Mesenteric fat pad (tissue), 1 donor: ENCODE results near the gene PTOV1. TPM values are rescaled to one million over a fixed set of nuclear protein-coding genes. Genes with fewer than 3 reads are reported as not detected.
A peak's percentile ranks its signal among the peaks of the same experiment; 100 is the strongest.

ENCODE experiments used
- DNase-seq: peaks from one replicate; pipeline ENCODE4 v3.0.0-alpha.2; 2020; ENCODE audit warnings: low spot score
- total RNA-seq: library from RNA; stranded (reverse); fragmentation: NEBNext Ultra II Directional; extraction: Animal tissue kit (Norgen Biotek cat#: 25700); gene quantifications from one replicate; pipeline ENCODE4 v1.2.1, GENCODE V29; 2021
- donor health status: DM: yes; HTN: yes; CAD: no.

Gene PTOV1
- total RNA-seq, 1 donor from 2014 or later, result 99.4 TPM

DNA sequence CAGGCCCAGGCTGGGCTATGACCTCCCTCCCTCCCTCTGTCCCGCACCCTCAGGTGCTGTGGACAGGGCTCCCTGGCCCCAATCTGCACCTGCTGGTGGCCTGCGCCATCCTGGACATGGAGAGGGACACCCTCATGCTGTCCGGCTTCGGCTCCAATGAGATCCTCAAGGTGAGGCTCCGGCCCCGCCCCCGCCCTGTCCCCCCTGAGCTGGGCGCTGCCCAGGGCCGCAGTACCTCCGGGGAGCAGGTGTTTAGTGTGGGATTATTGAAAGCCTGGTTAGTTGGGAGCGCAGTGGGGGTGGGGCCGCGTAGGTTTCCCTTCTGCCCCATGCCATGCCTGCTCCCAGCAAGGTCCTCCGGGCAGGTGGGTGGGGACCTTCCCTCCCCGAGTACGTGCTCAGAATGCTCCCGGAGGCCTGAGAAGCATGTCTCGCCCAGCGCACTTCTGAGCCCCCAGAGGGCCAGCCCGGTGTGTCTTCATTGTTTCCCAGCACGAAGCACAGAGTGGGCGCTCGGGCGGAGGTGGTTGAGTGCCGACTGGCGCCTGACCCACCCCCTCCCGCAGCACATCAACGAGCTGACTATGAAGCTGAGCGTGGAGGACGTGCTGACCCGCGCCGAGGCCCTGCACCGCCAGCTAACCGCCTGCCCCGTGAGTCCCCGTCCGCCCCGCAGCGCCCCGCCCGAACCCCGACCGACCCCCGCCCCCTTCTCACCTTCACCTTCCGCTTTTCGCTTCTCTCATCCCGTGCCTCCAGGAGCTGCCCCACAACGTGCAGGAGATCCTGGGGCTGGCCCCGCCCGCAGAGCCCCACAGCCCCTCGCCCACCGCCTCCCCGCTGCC, 36.9 kb downstream of the PTOV1 start:
- DNase-seq, result no peak

DNA sequence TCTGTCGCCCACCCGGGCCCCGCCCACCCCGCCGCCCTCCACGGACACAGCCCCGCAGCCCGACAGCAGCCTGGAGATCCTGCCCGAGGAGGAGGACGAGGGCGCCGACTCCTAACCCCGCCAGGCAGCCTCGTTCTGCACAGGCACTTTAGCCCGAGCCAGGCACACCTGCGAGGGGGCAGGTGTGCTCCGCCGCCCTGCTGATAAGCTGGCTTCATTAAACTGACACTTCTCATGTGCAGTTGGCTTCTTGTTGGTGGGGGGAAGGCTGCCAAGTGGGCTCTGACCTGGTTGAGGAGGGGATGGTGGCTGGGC, 37.5 kb downstream of the PTOV1 start:
- no peak for DNase-seq

DNA sequence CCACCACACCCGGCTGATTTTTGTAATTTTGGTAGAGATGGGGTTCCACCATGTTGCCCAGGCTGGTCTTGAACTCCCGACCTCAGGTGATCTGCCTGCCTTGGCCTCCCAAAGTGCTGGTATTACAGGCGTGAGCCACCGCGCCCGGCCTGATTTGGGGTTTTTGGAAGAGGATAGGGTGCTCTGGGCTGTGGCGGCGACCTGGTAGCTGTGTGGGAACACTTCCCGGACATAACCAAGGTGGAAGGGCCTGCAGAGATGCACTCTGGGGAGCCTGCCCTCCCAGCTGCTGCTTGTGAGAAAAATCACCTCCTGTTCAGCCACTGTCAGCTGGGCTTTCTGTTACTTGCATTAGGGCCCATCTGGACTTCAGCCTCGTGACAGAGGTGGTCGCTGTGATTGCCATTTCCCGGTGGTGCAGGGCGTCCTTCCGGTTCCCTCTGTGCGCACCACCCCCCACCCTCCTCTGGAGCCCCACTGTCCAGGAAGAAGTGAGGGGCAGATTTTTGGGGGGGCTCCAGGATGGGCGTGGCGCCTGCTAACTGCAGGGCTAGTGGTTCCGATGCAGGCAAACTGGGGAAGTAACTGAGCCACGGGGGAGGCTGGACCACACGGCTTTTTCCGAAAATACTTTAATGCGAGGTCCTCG, 38.2 kb downstream of the PTOV1 start:
- DNase-seq, result no peak

DNA sequence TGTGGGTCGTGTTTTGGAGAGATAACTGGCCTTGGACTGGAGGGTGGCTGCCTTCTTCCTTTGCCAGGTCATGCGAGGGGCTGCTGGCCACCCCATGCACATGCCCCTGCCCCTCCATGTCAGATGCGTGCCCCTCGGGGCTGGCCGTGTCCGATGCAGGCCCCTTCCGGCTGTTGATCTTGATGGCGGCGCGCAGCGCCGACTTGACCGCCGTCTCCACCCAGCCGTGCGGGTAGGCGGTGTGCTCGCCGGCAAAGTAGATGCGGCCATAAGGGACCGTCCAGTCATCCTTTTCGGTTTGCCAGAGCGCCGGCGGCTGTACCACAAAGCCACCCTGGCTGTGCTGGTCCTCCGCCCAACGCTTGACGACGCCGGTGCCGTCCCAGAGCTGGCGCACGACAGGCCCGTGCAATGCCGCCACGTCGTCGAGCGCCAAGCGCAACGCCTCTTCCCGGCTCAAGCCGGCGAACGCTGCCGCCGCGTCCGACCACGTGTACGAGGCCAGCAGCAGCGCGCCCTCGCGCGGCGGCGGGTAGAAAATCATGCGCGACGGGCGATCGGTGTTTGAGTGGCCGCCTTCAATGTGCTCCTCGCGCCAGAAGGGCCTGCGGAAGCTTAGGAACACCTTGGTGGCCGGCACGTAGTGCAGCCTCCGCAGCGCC, 38.9 kb downstream of the PTOV1 start:
- peak; percentile 94 for DNase-seq

DNA sequence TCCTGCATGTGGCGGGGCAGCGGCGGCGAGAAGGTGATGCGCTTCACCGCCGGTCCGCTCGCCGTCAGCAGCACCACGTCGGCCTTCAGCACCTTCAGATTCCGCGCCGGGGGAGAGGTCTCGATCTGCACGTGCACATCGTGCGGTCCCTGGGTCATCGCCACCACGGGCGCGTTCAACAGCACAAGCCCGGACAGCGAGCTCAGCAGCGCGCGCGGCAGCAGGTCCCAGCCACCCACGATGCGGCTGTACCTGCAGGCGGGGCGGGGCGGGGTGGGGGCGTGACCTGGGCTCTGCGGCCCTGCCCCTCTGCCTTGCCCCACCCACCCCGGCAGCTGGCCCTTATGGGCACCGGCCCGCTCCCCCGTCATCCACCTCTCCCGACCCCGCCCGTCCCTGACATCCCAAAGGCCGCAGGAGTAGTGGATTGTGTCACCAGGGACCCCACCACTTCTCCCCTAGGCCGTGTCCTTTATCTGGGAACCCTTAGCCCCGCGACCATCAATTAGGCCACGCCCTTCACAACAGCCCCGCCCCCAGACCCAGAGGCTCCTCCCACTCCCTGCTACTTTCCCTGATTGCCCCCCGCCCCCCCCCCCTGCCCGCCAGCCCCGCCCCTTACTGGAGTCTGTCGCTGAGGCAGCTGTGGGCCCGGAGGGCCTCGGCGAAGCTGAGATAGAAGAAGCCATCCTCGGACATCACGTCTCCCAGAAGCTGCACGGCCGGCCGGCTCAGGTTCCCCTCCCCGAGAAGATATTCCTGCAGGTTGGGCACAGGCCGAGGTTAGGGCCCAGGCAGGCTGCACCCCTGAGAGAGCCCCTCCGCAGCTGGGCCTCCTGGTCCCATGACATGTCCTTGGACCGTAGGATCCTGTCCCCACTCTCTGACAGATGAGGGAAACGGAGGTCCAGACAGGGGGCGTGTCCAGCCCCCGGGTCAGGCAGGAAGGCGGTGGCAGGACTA, 39.7 kb downstream of the PTOV1 start:
- DNase-seq, result no peak

DNA sequence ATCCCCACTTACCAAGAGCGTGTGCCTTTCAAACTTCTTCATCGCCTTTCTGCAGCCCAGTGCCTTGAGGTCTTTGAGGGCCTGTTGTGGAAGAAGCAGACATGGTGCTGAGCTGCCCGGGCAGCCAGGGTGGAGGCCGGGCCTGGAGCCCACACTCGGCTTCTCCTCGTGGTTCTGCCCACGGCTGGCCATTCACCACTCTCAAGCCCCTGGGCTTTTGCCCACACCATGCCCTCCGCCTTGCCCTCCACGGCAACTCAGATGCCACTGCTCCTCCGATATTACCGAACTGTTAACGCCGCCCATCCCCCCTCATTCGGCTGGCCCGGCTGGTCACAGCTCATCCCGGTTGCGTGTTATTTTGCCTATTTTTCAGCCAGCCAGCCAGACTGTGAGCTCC, 40.4 kb downstream of the PTOV1 start:
- no peak for DNase-seq

DNA sequence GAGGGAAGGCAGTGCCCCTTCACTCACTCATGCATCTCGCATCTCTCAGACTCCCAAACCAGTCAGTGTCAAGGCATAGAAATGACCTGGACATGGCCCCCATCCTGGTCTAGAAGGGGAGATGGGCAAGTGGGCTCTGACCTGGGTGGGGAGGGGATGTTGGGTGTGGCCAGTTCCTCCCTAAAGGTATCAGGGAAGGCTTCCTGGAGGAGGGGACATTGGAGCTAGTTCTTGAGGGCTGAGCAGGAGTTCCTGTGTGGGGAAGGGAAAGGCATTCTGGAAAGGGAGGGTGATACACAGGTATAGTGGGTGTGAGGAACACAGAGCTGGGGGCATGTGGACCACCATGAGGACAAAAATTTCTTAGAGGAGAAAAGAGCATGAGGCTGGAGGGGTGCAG, 41.8 kb downstream of the PTOV1 start:
- no peak for DNase-seq

DNA sequence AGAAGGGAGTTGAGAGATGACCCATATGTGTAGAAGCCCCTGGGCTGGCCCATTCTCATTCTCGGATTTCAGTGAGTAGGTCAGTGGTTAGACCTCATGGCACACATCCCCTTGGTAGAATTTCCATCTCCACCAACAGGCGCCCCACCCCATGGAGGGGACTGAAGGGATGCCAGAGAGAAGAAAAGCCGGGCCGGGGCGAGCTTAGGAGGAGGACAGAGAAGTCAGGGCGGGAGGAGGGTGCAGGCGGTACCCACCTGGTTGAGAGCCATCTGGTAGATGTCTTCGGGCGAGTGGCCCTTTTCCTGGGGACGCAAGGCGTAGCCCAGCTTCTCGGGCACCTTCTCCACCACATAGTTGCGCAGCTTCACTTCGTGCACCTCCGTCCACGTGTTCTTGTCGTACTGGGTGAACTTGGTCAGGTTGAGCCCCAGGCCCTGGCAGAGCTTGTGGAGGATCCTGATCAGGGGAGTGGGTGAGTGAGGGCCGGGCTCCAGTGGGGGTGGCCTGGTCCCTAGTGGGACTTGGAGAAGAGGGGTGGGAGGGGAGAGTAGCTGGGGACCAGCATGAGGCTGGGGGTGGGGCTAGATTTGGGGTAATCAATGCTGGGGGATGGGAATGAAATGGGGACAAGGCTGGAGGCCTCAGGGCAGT, 43.2 kb downstream of the PTOV1 start:
- DNase-seq, result no peak

DNA sequence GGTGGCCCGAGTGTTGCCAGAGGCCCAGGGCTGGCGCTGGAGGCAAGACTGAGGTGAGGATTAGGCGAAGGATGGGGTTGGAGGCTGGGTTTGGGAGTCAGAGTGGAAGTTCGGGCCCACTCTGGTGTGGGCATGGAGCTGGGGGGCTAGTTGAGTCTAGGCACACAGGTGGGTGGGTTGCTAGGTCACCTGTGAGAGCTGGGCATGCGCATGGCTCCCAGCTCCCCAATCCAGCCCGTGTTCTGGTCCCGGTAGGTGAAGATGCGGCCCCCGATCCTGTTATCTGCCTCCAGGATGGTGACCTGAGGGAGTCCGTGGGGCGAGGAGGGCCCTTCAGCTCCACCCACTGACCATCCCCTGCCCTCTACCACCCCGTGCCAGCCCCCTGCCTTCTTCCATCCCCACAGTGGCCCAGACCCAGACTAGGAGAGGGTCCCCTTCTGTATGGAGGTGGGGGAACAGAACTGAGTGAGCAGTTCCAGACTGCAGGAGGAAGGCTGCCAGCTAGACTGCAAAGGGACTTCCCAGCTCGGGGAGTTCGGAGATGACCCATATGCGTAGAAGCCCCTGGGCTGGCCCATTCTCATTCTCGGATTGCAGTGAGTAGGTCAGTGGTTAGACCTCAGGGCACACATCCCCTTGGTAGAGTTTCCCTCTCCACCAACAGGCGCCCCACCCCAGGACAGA, 44.1 kb downstream of the PTOV1 start:
- DNase-seq, result no peak

DNA sequence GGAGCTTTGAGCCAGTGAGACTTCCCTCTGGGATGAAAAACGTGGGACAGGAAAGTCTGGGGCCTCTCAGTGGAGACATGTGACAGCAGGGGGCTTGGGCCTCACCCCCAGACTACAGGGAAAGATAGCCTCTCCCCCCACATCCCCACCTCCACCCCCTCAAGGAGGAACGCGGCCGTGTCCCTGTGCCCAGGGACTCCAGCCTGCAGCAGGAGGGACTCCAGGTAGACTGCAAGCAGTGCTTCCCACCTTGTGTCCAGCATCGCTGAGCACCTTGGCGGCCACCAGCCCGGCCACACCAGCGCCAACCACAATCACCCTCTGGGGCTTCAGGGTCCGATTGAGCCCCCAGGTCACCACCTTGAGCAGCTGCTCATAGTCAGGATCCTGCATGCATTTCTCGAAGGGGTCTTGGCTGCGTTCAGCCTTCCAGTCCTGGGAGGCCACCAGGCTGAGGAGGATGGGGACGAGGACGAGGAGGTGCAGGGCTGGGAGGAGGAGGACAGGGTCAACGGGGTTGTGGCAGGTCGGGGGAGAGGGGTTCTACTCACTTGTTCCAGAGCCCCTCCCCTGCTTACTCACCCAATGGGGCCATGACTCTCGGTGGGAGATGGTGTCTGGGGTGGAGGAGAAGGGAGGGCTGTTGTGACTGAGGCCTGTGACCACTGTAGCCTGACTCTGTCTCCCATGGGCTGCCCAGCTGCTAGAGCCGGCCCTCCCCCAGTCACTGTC, 44.8 kb downstream of the PTOV1 start:
- no peak for DNase-seq

DNA sequence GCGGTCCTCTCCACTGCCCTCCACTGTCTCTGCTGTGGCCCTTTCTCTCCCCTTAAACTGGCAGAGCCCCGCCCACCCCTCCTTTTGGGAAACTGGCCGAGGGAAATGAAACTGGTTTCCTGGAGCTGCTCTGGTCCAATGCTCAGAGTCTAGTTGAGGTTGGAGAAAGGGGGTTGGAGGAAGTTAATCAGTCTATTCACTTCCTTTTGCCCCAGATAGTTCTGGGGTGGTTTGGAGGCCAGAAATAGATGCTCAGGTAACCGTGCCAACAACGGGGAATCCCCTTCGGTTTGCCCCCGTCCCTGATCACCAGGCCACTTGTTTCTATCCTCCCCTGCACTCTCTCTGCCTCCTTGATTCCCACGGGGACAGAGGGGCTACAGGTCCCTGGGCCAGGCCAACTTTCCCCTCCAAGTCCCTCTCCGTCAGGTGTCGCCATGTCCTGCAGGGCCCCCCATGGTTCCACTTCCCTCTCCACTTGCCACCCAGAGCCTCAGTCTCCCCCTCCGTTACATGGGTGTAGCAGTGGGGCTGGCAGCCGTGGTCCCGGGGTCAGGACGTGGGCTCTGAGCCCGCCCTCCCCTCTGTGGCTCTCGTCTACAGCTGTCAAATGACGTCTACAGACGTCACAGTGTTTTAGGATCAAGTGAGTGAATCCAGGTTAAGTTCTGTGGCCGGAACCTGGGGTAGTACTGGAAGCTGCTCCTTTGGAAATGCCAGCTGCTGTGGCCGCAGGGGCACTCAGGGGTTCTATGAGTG, 46.1 kb downstream of the PTOV1 start, which contains the start of gene IL4I1:
Gene IL4I1, minus strand, starts transcription at position 25 of the 759 bp plus-strand sequence. CDS start 727 bp downstream, outside the sequence.
- no peak for DNase-seq

DNA sequence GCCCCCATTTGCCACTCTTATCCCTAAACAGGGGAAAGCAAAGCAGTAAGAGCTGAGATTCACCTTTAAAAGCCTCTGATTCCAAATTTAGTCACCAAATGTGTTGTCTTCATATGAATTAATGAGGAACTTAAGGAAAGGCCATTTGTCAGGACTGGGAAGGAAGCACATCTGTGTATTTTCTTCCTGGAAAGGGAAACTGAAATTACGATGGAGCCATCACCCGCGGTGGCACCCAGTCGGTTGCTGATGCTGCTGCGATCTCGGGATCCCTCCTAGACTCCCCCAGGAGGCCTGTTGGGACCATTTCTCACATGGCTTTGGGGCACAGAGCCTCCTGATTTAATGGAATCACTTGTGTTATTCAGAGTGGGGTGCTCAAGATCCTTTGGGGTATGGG, 53.2 kb downstream of the PTOV1 start:
- DNase-seq, result no peak

DNA sequence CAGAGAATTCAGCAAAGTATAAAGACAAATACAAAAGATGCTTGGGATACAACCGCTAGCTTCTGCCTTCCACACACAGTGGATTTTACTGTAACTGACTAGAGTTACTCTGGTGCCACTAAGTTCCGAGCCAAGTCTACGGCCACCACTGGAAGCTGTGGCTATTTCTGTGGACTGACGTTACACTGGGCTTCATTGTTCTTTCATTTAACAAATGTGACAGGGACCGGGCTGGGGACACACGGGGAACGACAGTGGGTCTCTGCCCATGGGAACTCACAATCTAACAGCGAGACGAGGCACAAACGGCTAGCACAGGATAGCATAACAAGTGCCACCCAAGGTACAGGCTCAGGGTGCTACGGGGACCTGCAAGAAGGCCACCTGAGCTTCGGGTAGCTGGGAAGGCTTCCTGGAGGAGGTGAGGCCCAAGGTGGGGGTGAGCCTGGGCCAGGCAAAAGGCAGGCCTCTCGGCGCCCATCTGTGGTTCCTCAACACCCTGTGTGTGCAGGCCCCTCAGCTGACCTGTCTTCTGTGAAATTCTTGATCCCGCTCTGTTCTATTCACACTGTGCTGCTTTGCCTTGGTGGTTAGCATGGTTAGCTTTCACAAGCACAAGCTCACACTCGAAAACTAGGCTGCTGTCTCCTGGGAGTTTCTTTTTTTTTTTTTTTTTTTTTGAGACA, 56.1 kb downstream of the PTOV1 start:
- DNase-seq, result no peak

DNA sequence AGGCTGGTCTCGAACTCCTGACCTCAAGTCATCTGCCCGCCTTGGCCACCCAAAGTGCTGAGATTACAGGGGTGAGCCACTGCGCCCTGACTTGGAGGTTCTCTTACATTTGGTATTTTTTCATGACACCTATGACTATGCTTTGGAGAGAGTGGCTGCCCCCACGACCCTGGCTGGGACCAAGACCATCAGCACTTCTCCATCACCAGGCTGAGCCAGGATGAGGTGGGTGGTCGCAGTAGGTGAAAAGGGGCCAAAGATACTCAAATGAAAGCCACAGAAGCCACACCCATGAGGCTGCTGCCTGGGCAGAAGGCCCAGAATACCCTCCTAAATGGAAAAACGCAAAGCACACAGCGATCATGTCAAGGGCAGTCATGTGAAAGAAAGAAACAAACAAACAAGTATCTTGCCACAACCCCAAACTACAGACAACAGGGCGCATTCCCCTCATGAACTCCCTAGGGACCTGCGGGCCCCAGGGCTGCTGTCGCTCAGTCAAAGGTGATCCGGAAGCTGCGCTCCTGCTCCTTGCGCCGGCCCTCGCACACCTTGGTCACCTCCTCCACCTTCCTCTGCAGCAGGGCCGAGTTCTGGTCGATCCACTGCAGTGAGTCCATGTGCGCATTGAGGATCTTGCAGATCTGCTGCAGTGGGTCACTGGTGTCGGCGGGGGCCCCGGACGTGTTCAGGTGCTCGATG, 56.9 kb downstream of the PTOV1 start:
- DNase-seq, result no peak

DNA sequence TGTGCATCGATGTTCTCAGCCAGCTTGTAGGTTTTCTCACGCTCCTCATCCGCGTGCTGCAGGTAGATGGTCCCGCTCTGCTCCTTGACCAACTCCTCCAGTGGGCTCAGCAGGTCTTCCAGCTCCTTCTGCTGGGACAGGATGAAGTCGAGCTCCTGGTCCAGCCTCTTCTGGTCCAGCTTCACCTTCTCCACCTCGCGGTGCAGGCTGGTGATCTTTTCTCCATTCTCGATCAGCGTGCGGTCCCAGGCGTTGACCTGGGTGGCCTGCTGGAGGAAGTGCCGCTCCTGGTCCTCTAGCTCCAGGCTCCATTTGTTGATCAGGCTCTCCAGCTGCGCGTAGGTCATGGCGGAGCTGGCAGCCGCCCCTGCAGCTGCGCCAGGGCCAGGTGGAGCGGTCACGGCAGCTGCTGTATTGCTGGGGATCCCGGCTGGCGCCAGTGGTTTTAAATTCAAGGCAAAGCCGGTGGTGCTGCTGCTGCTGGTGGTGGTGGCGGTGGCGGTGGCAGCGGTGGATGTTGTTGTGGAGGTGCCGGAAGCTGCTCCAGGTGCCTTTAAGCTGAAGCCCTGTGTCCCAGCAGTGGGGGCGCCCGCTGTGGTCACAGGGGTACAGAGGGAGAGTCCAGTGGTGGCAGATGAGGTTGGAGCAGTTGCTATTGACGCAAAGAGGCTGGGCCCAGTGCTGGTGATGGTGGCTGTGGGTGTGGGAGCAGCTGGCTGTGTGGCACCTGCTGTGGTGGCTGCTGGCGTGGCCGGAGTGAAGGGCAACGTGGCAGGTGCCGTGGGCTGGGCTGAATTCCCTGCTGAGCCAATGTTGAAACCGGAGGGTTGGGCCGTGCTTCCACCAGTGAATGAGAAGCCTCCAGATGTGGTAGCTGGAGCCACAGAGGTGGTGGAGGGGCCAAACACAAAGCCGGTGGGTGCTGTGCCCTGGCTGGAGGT, 57.8 kb downstream of the PTOV1 start:
- DNase-seq, result no peak

DNA sequence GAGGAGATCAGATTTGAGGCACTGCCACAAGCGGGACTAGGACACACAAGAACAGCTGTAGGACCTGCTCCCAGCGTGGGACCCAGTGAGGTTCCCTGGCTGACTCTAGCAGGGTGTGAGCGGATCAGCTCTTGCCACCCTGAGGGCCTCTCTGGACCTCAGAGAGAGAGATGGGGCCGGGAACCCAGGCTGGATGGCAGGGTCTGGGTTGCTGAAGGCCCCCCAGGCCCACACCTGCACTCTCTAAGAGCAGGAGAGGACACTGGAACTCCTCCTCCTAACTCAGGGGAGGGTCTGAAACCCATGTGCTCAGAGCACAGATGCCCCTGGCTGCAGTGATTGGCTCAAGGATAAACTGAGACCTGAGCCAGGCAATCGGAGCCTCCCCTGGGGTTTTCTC, 59.2 kb downstream of the PTOV1 start:
- DNase-seq, result no peak
